Measurements from ENCODE around the gene MPP1.
A peak's percentile ranks its signal among the peaks of the same experiment; 100 is the strongest.

The MPP1 gene

GRCh38 chrX:154735695-154736393 lies 69.4 kb downstream of the MPP1 start:
- H3K27ac ChIP-seq (ENCODE audit: low read depth, low read length), result peak overlapping the region; percentile 4
- H3K4me1 ChIP-seq (ENCODE audit: insufficient read depth, low read length), result peaks cover 62% of the 10 kb centered on the region
- H3K4me3 ChIP-seq (ENCODE audit: low read depth in 1 of 2, low read length in 2 of 2), result no peak overlapping the region
- H3K36me3 ChIP-seq (ENCODE audit: insufficient read depth, low read length), result no peaks in the 10 kb centered on the region
- H3K9ac ChIP-seq (ENCODE audit: low read length), result no peak overlapping the region
- H3K27me3 ChIP-seq (ENCODE audit: control insufficient read depth in 1 of 2, insufficient read depth in 2 of 2, low read length in 2 of 2), result no peaks in the 10 kb centered on the region
- no peaks in the 10 kb centered on the region for H3K9me3 ChIP-seq (ENCODE audit: low read length)

- Histone ChIP-seq H3K9ac (ENCODE audit: low read length) (no peak overlapping the region), H3K36me3 (ENCODE audit: insufficient read depth, low read length) (no peaks in the 10 kb centered on the region), H3K4me1 (ENCODE audit: insufficient read depth, low read length) (peaks cover 78% of the 10 kb centered on the region), H3K27me3 (ENCODE audit: control insufficient read depth in 1 of 2, insufficient read depth in 2 of 2, low read length in 2 of 2) (no peaks in the 10 kb centered on the region), H3K9me3 (ENCODE audit: low read length) (no peaks in the 10 kb centered on the region), H3K4me3 (ENCODE audit: low read depth in 1 of 2, low read length in 2 of 2) (no peak overlapping the region), H3K27ac (ENCODE audit: low read depth, low read length) (peak overlapping the region; percentile 45)
Observed at GRCh38 chrX:154734061-154734781, 71.1 kb downstream of the MPP1 start.

- H3K36me3 ChIP-seq (ENCODE audit: insufficient read depth, low read length), result no peaks in the 10 kb centered on the region
- H3K27me3 ChIP-seq (ENCODE audit: control insufficient read depth in 1 of 2, insufficient read depth in 2 of 2, low read length in 2 of 2), result no peaks in the 10 kb centered on the region
- peaks cover 90% of the 10 kb centered on the region for H3K4me1 ChIP-seq (ENCODE audit: insufficient read depth, low read length)
- H3K9ac ChIP-seq (ENCODE audit: low read length), result no peak overlapping the region
- H3K9me3 ChIP-seq (ENCODE audit: low read length), result no peaks in the 10 kb centered on the region
- no peak overlapping the region for H3K27ac ChIP-seq (ENCODE audit: low read depth, low read length)
- no peak overlapping the region for H3K4me3 ChIP-seq (ENCODE audit: low read depth in 1 of 2, low read length in 2 of 2)
Observed at GRCh38 chrX:154733066-154733425, 72.2 kb downstream of the MPP1 start.

GRCh38 chrX:154732421-154733065 lies 72.7 kb downstream of the MPP1 start:
- H3K9me3 ChIP-seq (ENCODE audit: low read length), result no peaks in the 10 kb centered on the region
- H3K4me3 ChIP-seq (ENCODE audit: low read depth in 1 of 2, low read length in 2 of 2), result no peak overlapping the region
- H3K4me1 ChIP-seq (ENCODE audit: insufficient read depth, low read length), result peaks cover 91% of the 10 kb centered on the region
- H3K27ac ChIP-seq (ENCODE audit: low read depth, low read length), result no peak overlapping the region
- no peak overlapping the region for H3K9ac ChIP-seq (ENCODE audit: low read length)
- H3K27me3 ChIP-seq (ENCODE audit: control insufficient read depth in 1 of 2, insufficient read depth in 2 of 2, low read length in 2 of 2), result no peaks in the 10 kb centered on the region
- H3K36me3 ChIP-seq (ENCODE audit: insufficient read depth, low read length), result no peaks in the 10 kb centered on the region

GRCh38 chrX:154731881-154732280 lies 73.4 kb downstream of the MPP1 start:
- Histone ChIP-seq H3K27ac (ENCODE audit: low read depth, low read length) (no peak overlapping the region), H3K4me1 (ENCODE audit: insufficient read depth, low read length) (peaks cover 91% of the 10 kb centered on the region), H3K9ac (ENCODE audit: low read length) (no peak overlapping the region), H3K36me3 (ENCODE audit: insufficient read depth, low read length) (no peaks in the 10 kb centered on the region), H3K4me3 (ENCODE audit: low read depth in 1 of 2, low read length in 2 of 2) (no peak overlapping the region), H3K9me3 (ENCODE audit: low read length) (no peaks in the 10 kb centered on the region), H3K27me3 (ENCODE audit: control insufficient read depth in 1 of 2, insufficient read depth in 2 of 2, low read length in 2 of 2) (no peaks in the 10 kb centered on the region)

GRCh38 chrX:154731184-154731583 lies 74.1 kb downstream of the MPP1 start:
- H3K27me3 ChIP-seq (ENCODE audit: control insufficient read depth in 1 of 2, insufficient read depth in 2 of 2, low read length in 2 of 2), result no peaks in the 10 kb centered on the region
- no peaks in the 10 kb centered on the region for H3K36me3 ChIP-seq (ENCODE audit: insufficient read depth, low read length)
- no peak overlapping the region for H3K27ac ChIP-seq (ENCODE audit: low read depth, low read length)
- peaks cover 91% of the 10 kb centered on the region for H3K4me1 ChIP-seq (ENCODE audit: insufficient read depth, low read length)
- H3K9ac ChIP-seq (ENCODE audit: low read length), result no peak overlapping the region
- H3K4me3 ChIP-seq (ENCODE audit: low read depth in 1 of 2, low read length in 2 of 2), result no peak overlapping the region
- no peaks in the 10 kb centered on the region for H3K9me3 ChIP-seq (ENCODE audit: low read length)

GRCh38 chrX:154730253-154730891 lies 74.9 kb downstream of the MPP1 start:
- Histone ChIP-seq H3K4me3 (ENCODE audit: low read depth in 1 of 2, low read length in 2 of 2) (no peak overlapping the region), H3K9me3 (ENCODE audit: low read length) (no peaks in the 10 kb centered on the region), H3K27me3 (ENCODE audit: control insufficient read depth in 1 of 2, insufficient read depth in 2 of 2, low read length in 2 of 2) (no peaks in the 10 kb centered on the region), H3K9ac (ENCODE audit: low read length) (no peak overlapping the region), H3K4me1 (ENCODE audit: insufficient read depth, low read length) (peaks cover 84% of the 10 kb centered on the region), H3K36me3 (ENCODE audit: insufficient read depth, low read length) (no peaks in the 10 kb centered on the region), H3K27ac (ENCODE audit: low read depth, low read length) (peak overlapping the region; percentile 35)

- H3K9ac ChIP-seq (ENCODE audit: low read length), result no peak overlapping the region
- no peaks in the 10 kb centered on the region for H3K9me3 ChIP-seq (ENCODE audit: low read length)
- H3K36me3 ChIP-seq (ENCODE audit: insufficient read depth, low read length), result no peaks in the 10 kb centered on the region
- no peaks in the 10 kb centered on the region for H3K27me3 ChIP-seq (ENCODE audit: control insufficient read depth in 1 of 2, insufficient read depth in 2 of 2, low read length in 2 of 2)
- H3K27ac ChIP-seq (ENCODE audit: low read depth, low read length), result no peak overlapping the region
- no peak overlapping the region for H3K4me3 ChIP-seq (ENCODE audit: low read depth in 1 of 2, low read length in 2 of 2)
- H3K4me1 ChIP-seq (ENCODE audit: insufficient read depth, low read length), result peaks cover 74% of the 10 kb centered on the region
Observed at GRCh38 chrX:154729439-154729838, 75.8 kb downstream of the MPP1 start.
